ENCODE measurements around the gene RGPD8. TPM values are rescaled to one million over a fixed set of nuclear protein-coding genes. Genes with fewer than 3 reads are reported as not detected.

Gene RGPD8
- total RNA-seq, 1 donor from 2014 or later: 5.0 TPM

- Mint-ChIP-seq H3K9me3 (ENCODE audit: low read depth) (no peaks in the 10 kb centered on the region), H3K4me3 (ENCODE audit: unreplicated experiment) (peak overlapping the region; percentile 84), H3K27me3 (ENCODE audit: low read depth) (no peaks in the 10 kb centered on the region), H3K36me3 (ENCODE audit: low read depth) (peaks cover 1% of the 10 kb centered on the region), H3K4me1 (ENCODE audit: low read depth) (peaks cover 31% of the 10 kb centered on the region), H3K27ac (ENCODE audit: unreplicated experiment) (no peak overlapping the region)
- DNase-seq (ENCODE audit: low spot score): no peak
- no peak for TF ChIP-seq CTCF (IDR thresholded peaks at IDR 0.05)
These were observed 47.1 kb upstream of the RGPD8 start for GRCh38 chr2:112480530-112481049.

GRCh38 chr2:112476434-112476833 is 43.0 kb upstream of the RGPD8 start:
- Mint-ChIP-seq H3K4me3 (ENCODE audit: unreplicated experiment) (no peak overlapping the region), H3K36me3 (ENCODE audit: low read depth) (no peaks in the 10 kb centered on the region), H3K9me3 (ENCODE audit: low read depth) (no peaks in the 10 kb centered on the region), H3K4me1 (ENCODE audit: low read depth) (peaks cover 14% of the 10 kb centered on the region), H3K27me3 (ENCODE audit: low read depth) (no peaks in the 10 kb centered on the region), H3K27ac (ENCODE audit: unreplicated experiment) (no peak overlapping the region)
- no peak for DNase-seq (ENCODE audit: low spot score)
- no peak for TF ChIP-seq CTCF (IDR thresholded peaks at IDR 0.05)

GRCh38 chr2:112474844-112475486 is 41.5 kb upstream of the RGPD8 start:
- TF ChIP-seq CTCF (IDR thresholded peaks at IDR 0.05): no peak
- Mint-ChIP-seq H3K4me1 (ENCODE audit: low read depth) (peaks cover 3% of the 10 kb centered on the region), H3K9me3 (ENCODE audit: low read depth) (no peaks in the 10 kb centered on the region), H3K36me3 (ENCODE audit: low read depth) (no peaks in the 10 kb centered on the region), H3K27ac (ENCODE audit: unreplicated experiment) (no peak overlapping the region), H3K27me3 (ENCODE audit: low read depth) (no peaks in the 10 kb centered on the region), H3K4me3 (ENCODE audit: unreplicated experiment) (no peak overlapping the region)
- no peak for DNase-seq (ENCODE audit: low spot score)

- no peak for TF ChIP-seq CTCF (IDR thresholded peaks at IDR 0.05)
- H3K27me3 Mint-ChIP-seq (ENCODE audit: low read depth): no peaks in the 10 kb centered on the region
- H3K27ac Mint-ChIP-seq (ENCODE audit: unreplicated experiment): no peak overlapping the region
- DNase-seq (ENCODE audit: low spot score): no peak
- peaks cover 14% of the 10 kb centered on the region for H3K9me3 Mint-ChIP-seq (ENCODE audit: low read depth)
- no peak overlapping the region for H3K4me3 Mint-ChIP-seq (ENCODE audit: unreplicated experiment)
- no peaks in the 10 kb centered on the region for H3K4me1 Mint-ChIP-seq (ENCODE audit: low read depth)
- peaks cover 2% of the 10 kb centered on the region for H3K36me3 Mint-ChIP-seq (ENCODE audit: low read depth)
These were observed 39.3 kb upstream of the RGPD8 start for GRCh38 chr2:112472547-112473263.

GRCh38 chr2:112465382-112465781 is 31.9 kb upstream of the RGPD8 start:
- H3K4me1 Mint-ChIP-seq (ENCODE audit: low read depth): no peaks in the 10 kb centered on the region
- peak; percentile 48 for TF ChIP-seq CTCF (IDR thresholded peaks at IDR 0.05)
- peaks cover 5% of the 10 kb centered on the region for H3K36me3 Mint-ChIP-seq (ENCODE audit: low read depth)
- H3K9me3 Mint-ChIP-seq (ENCODE audit: low read depth): peaks cover 27% of the 10 kb centered on the region
- DNase-seq (ENCODE audit: low spot score): no peak
- no peak overlapping the region for H3K4me3 Mint-ChIP-seq (ENCODE audit: unreplicated experiment)
- H3K27me3 Mint-ChIP-seq (ENCODE audit: low read depth): peaks cover 7% of the 10 kb centered on the region
- H3K27ac Mint-ChIP-seq (ENCODE audit: unreplicated experiment): no peak overlapping the region

All from chondrocyte (in vitro differentiated cells).